OCI-LY3 (cell line): ENCODE results near the gene GDF11.
A peak's percentile ranks its signal among the peaks of the same experiment; 100 is the strongest.

Experiments used
- H2AFZ ChIP-seq: fragments of 200-600, 300-600 bp; shearing (Covaris generic); 2 replicates; pipeline ENCODE4 v1.6.0; 2014; ENCODE audit warnings: antibody characterized with exemption, low read depth, low read length
- H3K27ac ChIP-seq: fragments of 200-600, 300-600 bp; sonication (generic); 2 replicates; pipeline ENCODE4 v1.5.1; 2014; ENCODE audit warnings: mild to moderate bottlenecking, low read length, moderate library complexity, mixed read lengths
- H3K27me3 ChIP-seq: fragments of 200-600, 300-600 bp; sonication (generic); 2 replicates; pipeline ENCODE4 v1.6.1; 2014; ENCODE audit warnings: low read depth, low read length, mixed read lengths
- H3K36me3 ChIP-seq: fragments of 200-600, 300-600 bp; sonication (generic); replicated peaks from 2 replicates; pipeline ENCODE3; 2014; ENCODE audit warnings: low read depth, low read length, mixed read lengths
- H3K4me1 ChIP-seq: fragments of 300-600, 200-600 bp; sonication (generic); 2 replicates; pipeline ENCODE4 v1.6.1; 2014; ENCODE audit warnings: low read length, mixed read lengths
- H3K4me2 ChIP-seq: fragments of 200-600, 300-600 bp; sonication (generic); 2 replicates; pipeline ENCODE4 v1.6.1; 2014; ENCODE audit warnings: low read length, mixed read lengths
- H3K4me3 ChIP-seq: fragments of 300-600, 200-600 bp; sonication (generic); 2 replicates; pipeline ENCODE4 v1.5.1; 2014; ENCODE audit warnings: antibody characterized with exemption, mild to moderate bottlenecking, low read length, moderate library complexity
- H3K79me2 ChIP-seq: fragments of 300-600, 200-600 bp; shearing (Covaris generic); 2 replicates; pipeline ENCODE4 v1.6.1; 2014; ENCODE audit warnings: mild to moderate bottlenecking, low read length, mixed read lengths
- H3K9ac ChIP-seq: fragments of 300-600, 200-600 bp; shearing (Covaris generic); 2 replicates; pipeline ENCODE4 v1.6.0; 2014; ENCODE audit warnings: mild to moderate bottlenecking, low read length, moderate library complexity
- H3K9me3 ChIP-seq: fragments of 200-600, 300-600 bp; shearing (Covaris generic); 2 replicates; pipeline ENCODE4 v1.6.1; 2014; ENCODE audit warnings: low read length, mixed read lengths; ENCODE audit not compliant: insufficient read depth
- H4K20me1 ChIP-seq: fragments of 200-600, 300-600 bp; sonication (generic); 2 replicates; pipeline ENCODE4 v1.6.1; 2016; ENCODE audit warnings: low read length, mixed read lengths; ENCODE audit not compliant: insufficient read depth
- CTCF ChIP-seq: fragments of 200-600, 300-600 bp; sonication (generic); IDR thresholded peaks from 2 replicates; pipeline ENCODE4 v1.5.1; 2014; ENCODE audit warnings: antibody characterized with exemption, low read length, low read depth
- EZH2phosphoT487 ChIP-seq: fragments of 200-600 bp; shearing (Covaris generic); IDR thresholded peaks from 2 replicates; pipeline ENCODE4 v1.6.1; 2018; ENCODE audit warnings: antibody characterized with exemption, mixed run types, low read depth

The GDF11 gene

GRCh38 chr12:55743406-55744339 lies 751 bp downstream of the GDF11 start:
- H3K27me3 ChIP-seq, result peaks cover 14% of the 10 kb centered on the region
- H3K4me1 ChIP-seq, result peaks cover 18% of the 10 kb centered on the region
- peak overlapping the region; percentile 99 for H3K4me2 ChIP-seq
- H4K20me1 ChIP-seq, result no peaks in the 10 kb centered on the region
- H3K9ac ChIP-seq, result peak overlapping the region; percentile 61
- H3K79me2 ChIP-seq, result no peaks in the 10 kb centered on the region
- no peak for TF ChIP-seq CTCF
- TF ChIP-seq EZH2phosphoT487, result no peak
- no peak overlapping the region for H3K27ac ChIP-seq
- H3K9me3 ChIP-seq, result no peaks in the 10 kb centered on the region
- H3K36me3 ChIP-seq, result no peaks in the 10 kb centered on the region
- H2AFZ ChIP-seq, result 0 out of 2 replicates have a peak overlapping the region, but pooled peaks have one; percentile 33
- H3K4me3 ChIP-seq, result peak overlapping the region; percentile 89

GRCh38 chr12:55744340-55745030 lies 1.6 kb downstream of the GDF11 start:
- Histone ChIP-seq H3K9me3 (no peaks in the 10 kb centered on the region), H2AFZ (0 out of 2 replicates have a peak overlapping the region, but pooled peaks have one; percentile 32), H3K4me2 (peak overlapping the region; percentile 99), H4K20me1 (no peaks in the 10 kb centered on the region), H3K4me1 (peaks cover 18% of the 10 kb centered on the region), H3K4me3 (peak overlapping the region; percentile 89), H3K79me2 (no peaks in the 10 kb centered on the region), H3K27me3 (peaks cover 14% of the 10 kb centered on the region), H3K27ac (no peak overlapping the region), H3K36me3 (peaks cover 5% of the 10 kb centered on the region), H3K9ac (peak overlapping the region; percentile 61)
- no peak for TF ChIP-seq CTCF

GRCh38 chr12:55745361-55746173 lies 2.6 kb downstream of the GDF11 start:
- H3K27me3 ChIP-seq, result peaks cover 14% of the 10 kb centered on the region
- H3K27ac ChIP-seq, result no peak overlapping the region
- H3K36me3 ChIP-seq, result peaks cover 9% of the 10 kb centered on the region
- TF ChIP-seq EZH2phosphoT487 (no peak), CTCF (no peak)
- H3K9me3 ChIP-seq, result no peaks in the 10 kb centered on the region
- peaks cover 18% of the 10 kb centered on the region for H3K4me1 ChIP-seq
- no peak overlapping the region for H3K4me3 ChIP-seq
- H3K79me2 ChIP-seq, result no peaks in the 10 kb centered on the region
- H4K20me1 ChIP-seq, result no peaks in the 10 kb centered on the region
- no peak overlapping the region for H3K9ac ChIP-seq
- H3K4me2 ChIP-seq, result peak overlapping the region; percentile 30
- no peak overlapping the region for H2AFZ ChIP-seq
